ENCODE results near the gene PRDM4.

The PRDM4 gene

GRCh38 chr12:107685360-107686248 lies 75.3 kb downstream of the PRDM4 start, which contains the start of gene PWP1:
PWP1 (plus strand) TSS chr12:107685799; CDS start chr12:107685900, 101 bp downstream.
- peak; percentile 94 for DNase-seq (ENCODE audit: low spot score)

DNA sequence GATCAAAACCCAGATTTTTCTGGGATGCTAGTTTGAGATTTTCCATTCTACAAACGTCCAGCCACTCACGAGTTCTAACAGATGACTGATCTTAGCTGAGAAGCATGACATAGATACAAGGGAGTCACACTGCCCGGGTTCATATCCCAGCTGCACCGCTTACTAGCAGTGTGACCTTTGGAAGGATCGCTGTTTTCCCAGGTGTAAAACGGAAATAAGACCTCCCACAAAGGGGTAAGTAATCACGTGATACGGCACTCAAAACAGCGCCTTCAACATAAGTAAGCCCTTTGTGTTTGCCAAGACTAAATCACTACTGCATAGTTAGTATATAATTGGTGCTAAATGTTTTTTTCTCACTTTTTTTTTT lies 76.0 kb downstream of the PRDM4 start:
- peak; percentile 18 for DNase-seq (ENCODE audit: low spot score)

- no peak for DNase-seq (ENCODE audit: low spot score)
Observed at GRCh38 chr12:107684029-107684795, 76.7 kb downstream of the PRDM4 start.
